A673 (cell line): ENCODE measurements around the gene CDH23. TPM values are rescaled to one million over a fixed set of nuclear protein-coding genes. Genes with fewer than 3 reads are reported as not detected.
A peak's percentile ranks its signal among the peaks of the same experiment; 100 is the strongest.

Source experiments
- BruUV-seq: library from RNA; stranded (reverse); fragments of 400-500 nt; replicated peaks from 2 replicates; lab custom pipeline; 2021; lab: Mats Ljungman, UMichigan
- CTCF ChIA-PET: fragments of 300-600 bp; sonication (Branson Sonifier 250); formaldehyde crosslinking; loops from one replicate; lab custom pipeline; 2022; ENCODE audit warnings: antibody characterized with exemption; lab: Charles Lee
- POLR2A ChIA-PET: fragments of 300-600 bp; sonication (Branson Sonifier 250); formaldehyde crosslinking; loops from one replicate; lab custom pipeline; 2022; ENCODE audit warnings: antibody characterized with exemption; ENCODE audit not compliant: low non-redundant PET; lab: Charles Lee
- DNase-seq: peaks from one replicate; pipeline ENCODE4 v3.0.0-alpha.2; 2015; ENCODE audit warnings: low spot score
- H3K27ac ChIP-seq: fragments of 200-600 bp; sonication (generic); 2 replicates; pipeline ENCODE4 v1.5.1; 2016; ENCODE audit warnings: mixed run types, low read depth, mild to moderate bottlenecking, mixed read lengths, antibody characterized with exemption, low read length; ENCODE audit not compliant: poor library complexity, severe bottlenecking
- H3K27me3 ChIP-seq: fragments of 200-600 bp; sonication (generic); replicated peaks from 2 replicates; pipeline ENCODE4 v1.6.1; 2017; ENCODE audit warnings: mixed run types, low read depth, mild to moderate bottlenecking, mixed read lengths, antibody characterized with exemption, low read length; ENCODE audit not compliant: insufficient read depth, poor library complexity
- H3K36me3 ChIP-seq: fragments of 200-600 bp; sonication (generic); 2 replicates; pipeline ENCODE4 v1.6.1; 2016; ENCODE audit warnings: mixed run types, mild to moderate bottlenecking, mixed read lengths, antibody characterized with exemption, low read length; ENCODE audit not compliant: insufficient read depth, poor library complexity, severe bottlenecking
- H3K4me1 ChIP-seq: fragments of 200-600 bp; sonication (generic); 2 replicates; pipeline ENCODE4 v1.6.1; 2017; ENCODE audit warnings: mixed run types, mild to moderate bottlenecking, mixed read lengths, antibody characterized with exemption, low read length; ENCODE audit not compliant: insufficient read depth, poor library complexity, severe bottlenecking
- H3K4me3 ChIP-seq: fragments of 200-600 bp; sonication (generic); 2 replicates; pipeline ENCODE4 v1.5.1; 2016; ENCODE audit warnings: low read depth, mixed run types, mild to moderate bottlenecking, mixed read lengths, low read length; ENCODE audit not compliant: poor library complexity, severe bottlenecking
- H3K9me3 ChIP-seq: fragments of 200-600 bp; sonication (generic); 2 replicates; pipeline ENCODE4 v1.6.1; 2016; ENCODE audit warnings: mixed run types, low read depth, mild to moderate bottlenecking, mixed read lengths, antibody characterized with exemption, low read length; ENCODE audit not compliant: poor library complexity, severe bottlenecking
- CTCF ChIP-seq: fragments of 300-800, 200-600 bp; sonication (generic); conservative IDR thresholded peaks from 2 replicates; pipeline ENCODE4 v1.5.1; 2017; ENCODE audit warnings: low read depth, mild to moderate bottlenecking, antibody characterized with exemption, low read length, moderate library complexity, mixed read lengths
- EZH2 ChIP-seq: fragments of 200-600 bp; sonication (generic); IDR thresholded peaks from 2 replicates; pipeline ENCODE4 v1.6.1; 2017; ENCODE audit warnings: borderline replicate concordance, low read depth, mild to moderate bottlenecking, mixed read lengths, antibody characterized with exemption, low read length; ENCODE audit not compliant: poor library complexity, severe bottlenecking
- intact Hi-C: fragments of 100-400 bp; cut with micrococcal nuclease; formaldehyde crosslinking; loops from one replicate; pipeline ENCODE4 v1.10.0; 2022; ENCODE audit not compliant: unreplicated experiment
- total RNA-seq: library from RNA; stranded (reverse); gene quantifications from 2 replicates; pipeline ENCODE4 v1.2.3, GENCODE V29; 2021

CDH23 gene
- total RNA-seq, 1 experiment from 2014 or later: 49.7 TPM

- ChIA-PET POLR2A (no interaction called here), CTCF (no interaction called here)
- H3K27ac ChIP-seq: peak overlapping the region; percentile 50
- no peaks in the 10 kb centered on the region for H3K9me3 ChIP-seq
- intact Hi-C loops: no loop called here
- BruUV-seq: no TSS peak
- H3K36me3 ChIP-seq: no peaks in the 10 kb centered on the region
- H3K4me1 ChIP-seq: peaks cover 8% of the 10 kb centered on the region
- no peak for TF ChIP-seq EZH2
- no peak for TF ChIP-seq CTCF
- no peak overlapping the region for H3K4me3 ChIP-seq
- H3K27me3 ChIP-seq: no peaks in the 10 kb centered on the region
- DNase-seq: no peak
Measured at GRCh38 chr10:71714592-71714991, 317.9 kb downstream of the CDH23 start.

GRCh38 chr10:71715026-71715425 lies 318.3 kb downstream of the CDH23 start:
- POLR2A ChIA-PET: no interaction called here
- no peak for DNase-seq
- Histone ChIP-seq H3K4me1 (peaks cover 8% of the 10 kb centered on the region), H3K9me3 (no peaks in the 10 kb centered on the region), H3K27me3 (no peaks in the 10 kb centered on the region), H3K27ac (no peak overlapping the region), H3K4me3 (no peak overlapping the region), H3K36me3 (no peaks in the 10 kb centered on the region)
- TF ChIP-seq CTCF (no peak), EZH2 (no peak)
- intact Hi-C loops: no loop called here
- BruUV-seq: no TSS peak
- CTCF ChIA-PET: no interaction called here

GRCh38 chr10:71715860-71716259 lies 319.1 kb downstream of the CDH23 start:
- CTCF ChIA-PET: no interaction called here

More at GRCh38 chr10:71715860-71716259, 319.1 kb downstream of the CDH23 start:
- Histone ChIP-seq H3K9me3 (no peaks in the 10 kb centered on the region), H3K27ac (no peak overlapping the region), H3K27me3 (no peaks in the 10 kb centered on the region), H3K4me3 (no peak overlapping the region), H3K4me1 (peaks cover 8% of the 10 kb centered on the region), H3K36me3 (no peaks in the 10 kb centered on the region)
- TF ChIP-seq CTCF (no peak), EZH2 (no peak)
- no peak for DNase-seq
- POLR2A ChIA-PET: no interaction called here
- intact Hi-C loops: no loop called here
- no TSS peak for BruUV-seq
